RWPE2 (cell line): ENCODE measurements around the gene LRRN1.

Experiments used
- ATAC-seq: fragments of 200-7000 bp; cut with Tn5 transposase; 3 replicates; pipeline ENCODE4 v1.9.1; 2021; ENCODE audit warnings: low read depth
- DNase-seq: peaks from one replicate; pipeline ENCODE4 v3.0.0-alpha.2; 2020; ENCODE audit warnings: low spot score
- H3K27ac ChIP-seq: fragments of 450-650 bp; 2 replicates; pipeline ENCODE4 v1.5.1; 2017; ENCODE audit warnings: mild to moderate bottlenecking; ENCODE audit not compliant: poor library complexity, severe bottlenecking
- H3K27me3 ChIP-seq: fragments of 250-450 bp; sonication (Bioruptor Pico); 2 replicates; pipeline ENCODE4 v1.5.1; 2021; ENCODE audit warnings: mild to moderate bottlenecking, moderate library complexity; ENCODE audit not compliant: insufficient read depth, poor library complexity, severe bottlenecking
- H3K36me3 ChIP-seq: fragments of 250-450 bp; sonication (Bioruptor Pico); 2 replicates; pipeline ENCODE4 v1.5.1; 2020; ENCODE audit warnings: low read depth, mild to moderate bottlenecking, moderate library complexity
- H3K4me1 ChIP-seq: fragments of 250-450 bp; sonication (Bioruptor Pico); 2 replicates; pipeline ENCODE4 v1.5.1; 2021; ENCODE audit warnings: mild to moderate bottlenecking, moderate library complexity; ENCODE audit not compliant: insufficient read depth, poor library complexity, severe bottlenecking
- H3K4me3 ChIP-seq: fragments of 250-450 bp; sonication (Bioruptor Pico); 2 replicates; pipeline ENCODE4 v1.5.1; 2021; ENCODE audit warnings: mild to moderate bottlenecking, moderate library complexity; ENCODE audit not compliant: severe bottlenecking
- H3K9me3 ChIP-seq: fragments of 250-450 bp; sonication (Bioruptor Pico); 2 replicates; pipeline ENCODE4 v1.5.1; 2021; ENCODE audit warnings: mild to moderate bottlenecking, moderate library complexity; ENCODE audit not compliant: severe bottlenecking
- TF ChIP-seq, protein P1 (sequence below): fragments of 450-650 bp; IDR thresholded peaks from one replicate; pipeline ENCODE4 v1.5.1; 2017; ENCODE audit warnings: mild to moderate bottlenecking, moderate library complexity; ENCODE audit not compliant: poor library complexity, severe bottlenecking

Gene LRRN1

DNA sequence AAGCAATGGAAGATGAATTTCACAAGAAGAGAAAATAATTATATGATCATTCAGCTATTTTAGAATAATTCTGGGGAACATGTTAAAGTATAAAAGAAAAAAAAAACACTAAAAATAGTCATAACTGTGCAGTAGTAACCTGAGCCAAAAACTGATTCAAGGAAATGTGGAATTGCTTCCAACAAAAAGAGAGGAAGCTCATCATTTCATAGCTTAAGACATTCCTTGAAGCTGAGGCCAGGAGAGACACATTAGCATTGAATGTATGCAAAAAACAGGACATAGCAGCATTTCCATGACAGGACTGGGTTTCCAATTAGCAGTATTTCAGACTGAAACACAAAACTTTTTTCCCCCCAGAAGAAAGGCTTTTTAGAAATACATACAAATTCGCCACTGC is 27.7 kb upstream of the LRRN1 start:
- no peak for ATAC-seq
- Histone ChIP-seq H3K36me3 (no peaks in the 10 kb centered on the region), H3K9me3 (no peaks in the 10 kb centered on the region), H3K4me3 (no peak overlapping the region), H3K4me1 (no peaks in the 10 kb centered on the region), H3K27ac (no peak overlapping the region), H3K27me3 (no peaks in the 10 kb centered on the region)
- DNase-seq, result no peak
- TF ChIP-seq, protein P1, sequence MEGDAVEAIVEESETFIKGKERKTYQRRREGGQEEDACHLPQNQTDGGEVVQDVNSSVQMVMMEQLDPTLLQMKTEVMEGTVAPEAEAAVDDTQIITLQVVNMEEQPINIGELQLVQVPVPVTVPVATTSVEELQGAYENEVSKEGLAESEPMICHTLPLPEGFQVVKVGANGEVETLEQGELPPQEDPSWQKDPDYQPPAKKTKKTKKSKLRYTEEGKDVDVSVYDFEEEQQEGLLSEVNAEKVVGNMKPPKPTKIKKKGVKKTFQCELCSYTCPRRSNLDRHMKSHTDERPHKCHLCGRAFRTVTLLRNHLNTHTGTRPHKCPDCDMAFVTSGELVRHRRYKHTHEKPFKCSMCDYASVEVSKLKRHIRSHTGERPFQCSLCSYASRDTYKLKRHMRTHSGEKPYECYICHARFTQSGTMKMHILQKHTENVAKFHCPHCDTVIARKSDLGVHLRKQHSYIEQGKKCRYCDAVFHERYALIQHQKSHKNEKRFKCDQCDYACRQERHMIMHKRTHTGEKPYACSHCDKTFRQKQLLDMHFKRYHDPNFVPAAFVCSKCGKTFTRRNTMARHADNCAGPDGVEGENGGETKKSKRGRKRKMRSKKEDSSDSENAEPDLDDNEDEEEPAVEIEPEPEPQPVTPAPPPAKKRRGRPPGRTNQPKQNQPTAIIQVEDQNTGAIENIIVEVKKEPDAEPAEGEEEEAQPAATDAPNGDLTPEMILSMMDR, result no peak

DNA sequence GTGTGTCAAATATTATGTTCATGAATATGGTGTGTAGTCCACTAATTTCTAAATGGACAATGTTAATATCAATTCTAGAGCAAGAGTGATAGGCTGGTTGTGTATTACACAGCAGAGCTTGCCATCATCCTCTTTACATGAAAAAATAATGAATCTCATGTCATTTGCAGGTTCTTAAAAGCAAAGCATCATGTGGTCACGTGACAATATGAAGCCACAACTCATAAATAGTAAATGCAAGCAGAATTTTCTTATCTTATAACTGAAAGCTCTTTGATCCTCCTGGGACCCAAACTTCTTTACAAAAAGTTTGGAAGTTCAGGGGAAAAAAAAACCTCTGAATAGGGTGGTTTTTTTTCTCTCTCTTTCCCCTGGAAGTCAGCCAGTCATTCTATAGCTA is 26.9 kb upstream of the LRRN1 start:
- TF ChIP-seq, protein P1, result no peak
- no peaks in the 10 kb centered on the region for H3K4me1 ChIP-seq
- no peak for ATAC-seq

DNA sequence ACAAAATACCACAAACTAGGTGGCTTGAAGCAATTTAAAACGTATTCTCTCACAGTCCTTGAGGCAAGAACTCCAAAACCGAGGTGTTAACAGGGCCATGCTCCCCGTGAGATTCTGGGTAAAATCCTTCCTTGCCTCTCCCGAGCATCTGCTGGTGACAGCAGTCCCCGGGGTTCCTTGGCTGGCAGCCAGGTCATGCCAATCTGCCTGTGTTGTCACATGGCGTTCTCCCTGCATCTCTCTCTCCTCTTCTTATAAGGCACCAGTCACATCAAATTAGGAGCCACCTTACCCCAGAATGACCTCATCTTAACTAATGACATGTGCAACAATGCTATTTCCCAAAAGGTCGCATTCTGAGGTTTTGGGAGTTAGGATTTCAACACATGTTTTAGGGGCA is 26.3 kb upstream of the LRRN1 start:
- no peaks in the 10 kb centered on the region for H3K36me3 ChIP-seq
- TF ChIP-seq, protein P1, result no peak
- ATAC-seq (no peak), DNase-seq (no peak)
- no peaks in the 10 kb centered on the region for H3K4me1 ChIP-seq
- H3K27me3 ChIP-seq, result no peaks in the 10 kb centered on the region
- H3K4me3 ChIP-seq, result no peak overlapping the region
- H3K27ac ChIP-seq, result no peak overlapping the region
- no peaks in the 10 kb centered on the region for H3K9me3 ChIP-seq

More for the DNA sequence above, 26.9 kb upstream of the LRRN1 start:
- H3K9me3 ChIP-seq, result no peaks in the 10 kb centered on the region
- H3K4me3 ChIP-seq, result no peak overlapping the region
- H3K27me3 ChIP-seq, result no peaks in the 10 kb centered on the region
- H3K27ac ChIP-seq, result no peak overlapping the region
- DNase-seq, result no peak
- H3K36me3 ChIP-seq, result no peaks in the 10 kb centered on the region

DNA sequence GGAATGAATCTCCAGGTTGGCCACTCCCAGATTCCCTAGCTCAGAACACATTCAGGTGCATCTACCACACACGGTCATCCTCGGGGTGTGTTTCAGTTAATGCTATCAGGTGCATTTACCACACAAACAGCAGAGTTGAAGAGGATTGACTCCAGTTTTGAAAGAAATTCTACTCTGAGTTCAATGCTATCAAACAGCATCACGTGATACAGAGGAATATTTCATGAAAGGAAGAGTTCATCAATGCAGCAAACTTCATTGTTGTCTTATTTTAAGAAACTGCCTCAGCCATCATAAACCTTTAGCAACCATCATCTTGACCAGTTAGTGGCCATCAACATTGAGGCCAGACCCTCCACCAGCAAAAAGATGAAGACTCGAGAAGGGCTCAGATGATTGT is 22.6 kb upstream of the LRRN1 start:
- H3K27ac ChIP-seq, result no peak overlapping the region
- no peak overlapping the region for H3K4me3 ChIP-seq
- TF ChIP-seq, protein P1, result no peak
- ATAC-seq (no peak), DNase-seq (no peak)
- no peaks in the 10 kb centered on the region for H3K4me1 ChIP-seq
- no peaks in the 10 kb centered on the region for H3K9me3 ChIP-seq
- no peaks in the 10 kb centered on the region for H3K27me3 ChIP-seq
- no peaks in the 10 kb centered on the region for H3K36me3 ChIP-seq

DNA sequence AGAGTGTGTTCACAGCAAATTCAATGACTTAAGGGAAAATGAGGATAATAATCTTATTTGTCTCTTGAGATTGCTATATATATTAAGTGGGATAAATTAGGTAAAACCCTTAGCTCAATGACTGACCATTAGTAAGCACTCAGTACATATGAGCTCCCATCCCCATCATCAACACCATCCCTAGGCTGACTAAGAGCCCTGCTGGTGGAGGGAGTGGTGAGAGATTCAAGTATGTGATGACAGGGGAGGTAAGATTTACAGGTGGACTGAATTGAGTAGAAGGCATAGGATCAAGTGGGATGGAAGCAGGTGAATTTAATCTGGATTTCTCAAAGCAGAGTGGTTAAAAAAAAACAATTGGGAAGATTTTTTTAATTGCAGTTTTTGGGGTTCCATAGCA is 21.0 kb upstream of the LRRN1 start:
- Histone ChIP-seq H3K27ac (no peak overlapping the region), H3K4me1 (no peaks in the 10 kb centered on the region), H3K4me3 (no peak overlapping the region), H3K27me3 (no peaks in the 10 kb centered on the region), H3K36me3 (no peaks in the 10 kb centered on the region), H3K9me3 (no peaks in the 10 kb centered on the region)
- ATAC-seq, result no peak
- TF ChIP-seq, protein P1, result no peak
- DNase-seq, result no peak
